NCI-H345 treated with DMSO at 0.1 percent for 48 hours (cell line): Measurements from ENCODE around the gene MYRF.

ENCODE experiments used
- DNase-seq: peaks from one replicate; lab custom pipeline; 2025; ENCODE audit not compliant: unreplicated experiment; lab: John Stamatoyannopoulos, UW

The MYRF gene

GRCh38 chr11:61757213-61757862, 4.9 kb downstream of the MYRF start:
- DNase-seq, result no peak

DNA sequence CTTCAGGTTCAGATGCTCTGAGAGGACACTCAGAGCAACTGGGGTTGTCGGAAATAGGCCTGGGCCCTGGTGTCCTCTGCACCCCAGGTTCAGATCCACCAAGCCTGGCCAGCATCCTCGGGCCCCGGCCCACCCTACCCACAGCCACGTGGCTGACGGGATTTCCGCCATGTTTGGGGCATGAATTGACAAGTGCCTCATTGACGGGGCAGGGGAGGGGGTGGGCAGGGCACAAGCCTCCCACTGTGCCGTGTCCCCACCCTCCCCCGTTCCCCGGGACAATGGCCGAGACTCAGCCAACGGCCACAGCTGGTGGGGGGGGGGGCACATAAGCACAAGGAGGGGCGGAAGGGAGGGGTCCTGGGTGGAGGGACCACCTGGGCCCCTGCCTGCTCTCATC, 8.5 kb downstream of the MYRF start:
- DNase-seq, result no peak

- DNase-seq, result no peak
Observed at GRCh38 chr11:61761440-61762222, 9.2 kb downstream of the MYRF start.

DNA sequence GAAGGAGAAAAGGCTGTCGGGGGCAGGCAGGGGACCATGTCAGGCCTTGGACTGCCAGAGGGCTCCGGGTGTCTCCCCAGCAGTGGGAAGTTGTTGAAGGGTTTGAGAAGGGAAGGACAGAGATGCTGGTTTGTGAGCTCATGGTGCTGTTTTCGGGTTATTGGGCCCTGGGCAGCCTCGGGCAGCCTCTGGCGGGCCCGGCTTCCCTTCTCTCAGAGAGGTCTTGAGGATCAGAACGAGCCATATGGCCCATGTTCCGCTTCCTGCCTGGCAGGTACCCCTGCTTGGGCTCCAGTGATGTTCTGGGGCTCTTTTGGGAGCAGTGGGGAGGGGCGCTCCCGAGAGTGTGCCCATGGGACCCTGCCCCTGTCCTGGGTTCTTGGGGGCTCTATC, 9.8 kb downstream of the MYRF start:
- no peak for DNase-seq

- DNase-seq, result no peak
Observed at GRCh38 chr11:61762798-61763197, 10.4 kb downstream of the MYRF start.

DNA sequence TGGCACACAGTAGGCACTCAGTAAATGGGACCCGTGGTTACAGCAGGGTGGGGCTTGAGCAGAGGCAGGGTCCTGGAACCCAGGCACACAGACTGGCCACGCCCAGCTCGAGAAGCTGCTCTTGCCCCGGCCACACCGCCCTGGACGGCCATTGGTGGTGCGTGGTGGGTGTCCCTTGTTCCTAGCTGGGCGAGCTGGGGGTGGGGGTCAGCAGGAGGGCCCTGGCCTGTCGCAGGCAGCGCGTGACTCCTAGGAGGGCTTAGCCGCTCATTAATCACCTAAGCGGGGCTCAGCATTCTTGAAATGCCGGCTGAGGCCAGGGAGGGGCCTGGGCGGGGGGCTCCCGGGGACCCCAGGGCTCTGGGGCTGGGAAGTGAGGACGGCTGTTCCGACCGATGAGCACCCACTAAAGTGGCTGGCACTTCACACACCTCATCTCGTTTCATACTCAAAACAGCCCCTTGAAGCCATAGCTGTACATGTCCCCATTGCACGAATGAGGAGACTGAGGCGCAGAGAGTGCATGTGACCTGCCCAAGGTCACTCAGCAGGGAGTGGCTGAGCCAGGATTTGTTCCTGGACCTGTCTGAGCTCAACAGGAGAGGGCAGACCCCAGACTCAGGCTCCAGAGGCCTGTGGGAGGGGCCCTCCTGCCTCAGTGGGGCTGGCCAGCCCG, 11.6 kb downstream of the MYRF start:
- no peak for DNase-seq

GRCh38 chr11:61764606-61765260, 12.3 kb downstream of the MYRF start:
- DNase-seq, result no peak

DNA sequence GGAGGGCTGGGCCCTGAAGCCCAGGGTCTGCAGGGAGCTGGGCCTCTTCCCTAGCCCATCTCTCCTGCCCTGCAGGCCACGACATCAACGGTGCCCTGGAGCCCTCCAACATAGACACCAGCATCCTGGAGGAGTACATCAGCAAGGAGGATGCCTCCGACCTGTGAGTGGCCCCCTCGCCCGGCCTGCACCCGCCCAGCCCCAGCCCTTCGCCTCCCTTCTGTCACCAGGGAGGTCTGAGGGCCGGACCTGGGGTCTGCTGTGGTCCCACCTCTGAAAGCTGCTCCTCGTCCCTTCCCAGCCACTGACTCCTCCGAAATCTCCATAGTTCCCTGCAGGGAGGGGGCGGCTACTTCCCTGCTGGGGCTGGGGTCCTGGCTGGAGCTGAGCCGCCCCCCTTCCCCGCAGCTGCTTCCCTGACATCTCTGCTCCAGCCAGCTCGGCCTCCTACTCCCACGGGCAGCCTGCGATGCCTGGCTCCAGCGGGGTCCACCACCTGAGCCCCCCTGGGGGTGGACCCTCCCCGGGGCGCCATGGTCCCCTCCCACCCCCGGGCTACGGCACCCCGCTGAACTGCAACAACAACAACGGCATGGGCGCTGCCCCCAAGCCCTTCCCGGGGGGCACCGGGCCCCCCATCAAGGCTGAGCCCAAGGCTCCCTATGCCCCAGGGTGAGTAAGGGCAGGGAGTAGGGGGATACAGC, 13.3 kb downstream of the MYRF start:
- no peak for DNase-seq

GRCh38 chr11:61766353-61766841, 14.0 kb downstream of the MYRF start:
- no peak for DNase-seq

DNA sequence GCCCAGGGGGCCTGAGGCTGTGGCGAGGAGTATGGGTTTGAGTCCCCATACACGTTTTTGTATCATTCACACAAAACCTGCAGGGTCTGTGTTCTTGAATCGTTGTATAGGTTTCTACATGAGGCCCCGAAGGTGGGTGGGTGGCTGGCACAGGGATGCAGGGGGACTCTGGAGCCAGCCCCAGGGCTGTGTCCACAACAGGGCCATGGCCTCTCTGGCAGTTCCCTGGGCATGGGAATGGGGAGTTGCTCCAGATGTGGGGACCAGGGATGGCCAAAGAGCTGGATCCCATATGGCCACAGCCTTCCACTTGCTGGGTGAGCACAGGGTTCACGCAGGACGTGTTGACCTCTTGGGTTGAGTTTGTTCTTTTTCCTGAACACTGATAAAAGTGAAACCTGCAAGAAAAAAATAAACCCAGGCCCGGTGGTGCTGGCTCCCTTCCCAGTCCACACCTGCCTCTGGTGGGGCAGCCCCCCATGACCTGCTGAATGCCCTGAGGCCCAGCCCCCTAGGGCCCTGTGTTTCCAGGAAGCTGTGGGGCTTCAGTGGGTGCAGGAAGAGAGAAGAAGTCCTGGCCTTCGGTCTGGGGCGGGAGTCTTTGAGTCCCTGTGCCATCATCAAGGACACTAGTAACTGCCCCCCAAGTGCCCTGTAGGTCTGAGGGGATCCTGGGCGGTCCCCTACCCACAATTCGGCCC, 16.1 kb downstream of the MYRF start:
- DNase-seq, result no peak

GRCh38 chr11:61769169-61769920, 16.9 kb downstream of the MYRF start:
- no peak for DNase-seq

- no peak for DNase-seq
Observed at GRCh38 chr11:61769946-61770683, 17.7 kb downstream of the MYRF start.

DNA sequence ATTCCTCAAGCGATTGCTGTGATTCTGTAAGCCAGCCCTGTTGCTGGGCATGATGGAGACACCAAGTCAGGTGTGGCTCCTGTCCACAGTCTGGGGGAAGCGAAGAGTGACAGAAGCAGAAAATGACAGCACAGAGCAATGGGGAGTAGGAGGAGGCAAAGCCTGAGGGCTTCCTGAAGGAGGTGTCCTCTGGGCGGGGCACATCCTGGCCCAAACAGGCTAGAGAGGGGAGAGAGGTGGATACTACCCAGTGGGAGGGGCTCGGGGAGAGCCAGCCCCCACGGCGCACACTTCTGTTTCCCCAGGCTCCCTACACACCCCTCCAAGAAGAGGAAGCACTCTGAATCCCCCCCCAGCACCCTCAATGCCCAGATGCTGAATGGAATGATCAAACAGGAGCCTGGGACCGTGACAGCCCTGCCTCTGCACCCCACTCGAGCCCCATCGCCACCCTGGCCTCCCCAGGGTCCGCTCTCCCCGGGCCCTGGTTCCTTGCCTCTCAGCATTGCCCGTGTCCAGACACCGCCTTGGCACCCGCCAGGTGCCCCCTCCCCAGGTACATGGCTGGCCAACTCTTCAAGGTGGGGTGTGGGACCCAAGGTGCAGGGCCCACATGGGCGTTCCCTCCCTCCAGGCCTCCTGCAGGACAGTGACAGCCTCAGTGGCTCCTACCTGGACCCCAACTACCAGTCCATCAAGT, 18.9 kb downstream of the MYRF start:
- no peak for DNase-seq

DNA sequence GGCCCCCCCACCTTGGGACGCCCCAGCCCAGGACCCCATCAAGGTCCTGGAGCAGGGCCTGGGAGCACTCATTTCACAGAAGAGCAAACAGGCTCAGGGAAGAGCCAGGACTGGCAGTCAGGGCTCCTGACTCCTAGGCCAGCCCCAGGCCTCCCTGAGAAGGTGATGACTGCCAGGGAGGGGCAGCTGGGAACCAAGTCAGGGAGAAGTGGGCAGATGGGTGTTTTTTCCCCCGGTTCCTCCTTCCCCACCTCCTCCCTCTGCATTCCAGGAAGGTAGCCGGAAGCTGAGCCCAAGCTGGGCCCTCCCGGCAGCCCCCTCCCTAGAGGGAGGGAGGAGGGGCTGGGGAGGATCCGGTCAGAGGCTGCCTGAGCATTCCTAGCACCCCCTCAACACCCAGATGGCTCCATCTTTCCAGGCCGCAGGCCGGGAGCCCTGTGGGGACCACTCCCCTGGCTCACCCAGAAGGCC, 19.6 kb downstream of the MYRF start:
- DNase-seq, result no peak

DNA sequence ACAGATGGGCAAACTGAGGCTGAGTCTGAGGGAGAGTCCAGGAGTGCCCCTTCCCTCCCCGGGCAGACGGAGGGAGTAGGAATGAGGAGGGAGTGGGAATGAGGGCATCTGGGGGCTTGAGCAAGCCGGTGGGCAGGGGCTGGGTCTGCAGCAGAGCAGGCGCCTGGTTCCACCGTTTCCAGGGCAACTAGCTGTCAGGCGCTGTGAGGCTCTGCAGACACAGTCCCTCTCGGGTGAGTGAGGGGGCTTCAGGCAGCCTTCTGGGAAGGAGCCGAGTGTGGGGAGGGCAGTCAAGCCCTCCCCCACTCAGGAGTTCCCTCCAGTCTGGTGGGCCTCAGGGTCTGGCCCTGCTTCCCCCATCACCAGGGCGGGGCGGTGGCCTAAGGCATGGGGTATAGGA, 20.9 kb downstream of the MYRF start:
- no peak for DNase-seq

DNA sequence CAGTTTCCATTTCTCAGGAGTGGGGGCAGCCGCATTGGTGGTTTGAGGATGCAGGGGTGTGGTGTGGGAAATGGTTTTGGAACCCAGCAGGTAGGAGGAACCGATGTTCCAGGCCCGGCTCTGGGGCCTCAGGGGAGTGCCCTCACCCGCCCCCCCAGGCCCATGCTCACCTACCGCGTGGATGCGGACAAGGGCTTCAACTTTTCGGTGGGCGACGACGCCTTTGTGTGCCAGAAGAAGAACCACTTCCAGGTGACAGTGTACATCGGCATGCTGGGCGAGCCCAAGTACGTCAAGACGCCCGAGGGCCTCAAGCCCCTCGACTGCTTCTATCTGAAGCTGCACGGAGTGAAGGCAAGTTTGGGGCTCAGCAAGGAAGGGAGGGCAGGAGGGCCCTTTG, 21.4 kb downstream of the MYRF start:
- DNase-seq, result no peak

DNA sequence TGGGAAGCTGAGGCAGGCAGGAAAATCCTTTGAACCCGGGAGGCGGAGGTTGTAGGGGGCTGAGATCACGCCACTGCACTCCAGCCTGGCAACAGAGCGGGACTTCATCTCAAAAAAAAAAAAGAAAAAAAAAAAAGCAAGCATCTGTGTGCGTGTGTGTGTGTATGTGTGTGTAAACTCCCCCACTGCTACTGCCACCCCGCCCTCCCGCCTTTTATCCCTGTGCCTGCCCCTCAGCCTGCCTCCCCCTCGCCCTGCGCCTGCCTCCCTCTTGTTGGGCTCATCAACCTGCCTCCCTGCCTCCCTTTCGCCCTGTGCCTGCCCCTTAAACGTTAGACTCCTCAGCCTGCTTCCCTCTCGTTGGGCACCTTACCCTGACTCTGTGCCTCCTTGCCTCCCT, 22.0 kb downstream of the MYRF start:
- no peak for DNase-seq

- no peak for DNase-seq
Observed at GRCh38 chr11:61775106-61775505, 22.7 kb downstream of the MYRF start.
